GM19193 (cell line): ENCODE data around the gene XXYLT1.

ENCODE experiments used
- POLR2A ChIP-seq: IDR thresholded peaks from 4 replicates; pipeline ENCODE4 v1.6.1; 2011; ENCODE audit not compliant: insufficient read depth, insufficient read length; ENCODE audit errors: extremely low read depth

XXYLT1 gene

GRCh38 chr3:195034101-195034500 is 236.9 kb downstream of the XXYLT1 start:
- TF ChIP-seq POLR2A: no peak

DNA sequence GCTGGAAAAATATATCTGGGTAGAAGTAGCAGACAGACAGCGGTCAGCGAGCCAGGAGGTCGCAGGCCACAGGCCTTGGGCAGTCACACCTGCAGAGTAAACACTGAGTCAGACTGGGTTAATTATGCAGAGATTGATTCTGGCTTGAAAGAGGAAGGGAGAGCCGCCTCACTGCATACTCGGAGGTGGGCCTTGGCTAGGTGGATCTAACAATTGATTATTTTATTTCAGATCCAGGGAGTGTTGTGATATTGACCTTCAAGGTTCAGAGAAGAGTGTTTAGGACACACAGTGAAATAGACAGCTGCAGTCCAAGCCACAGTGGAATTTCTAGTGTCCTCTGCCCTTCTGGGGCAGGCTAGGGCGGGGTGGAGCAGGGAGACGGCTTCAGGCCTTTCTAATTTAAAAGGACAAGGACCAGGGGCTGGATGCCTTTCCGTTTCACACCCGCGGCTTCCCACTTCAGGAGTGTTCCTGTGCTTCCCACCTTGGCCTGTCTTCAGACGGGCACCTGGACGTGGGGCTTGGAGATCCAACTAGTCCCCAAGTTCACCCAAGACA is 237.3 kb downstream of the XXYLT1 start:
- TF ChIP-seq POLR2A: no peak

- TF ChIP-seq POLR2A: no peak
Measured at GRCh38 chr3:195032955-195033354, 238.0 kb downstream of the XXYLT1 start.

- no peak for TF ChIP-seq POLR2A
Measured at GRCh38 chr3:195032106-195032759, 238.7 kb downstream of the XXYLT1 start.

DNA sequence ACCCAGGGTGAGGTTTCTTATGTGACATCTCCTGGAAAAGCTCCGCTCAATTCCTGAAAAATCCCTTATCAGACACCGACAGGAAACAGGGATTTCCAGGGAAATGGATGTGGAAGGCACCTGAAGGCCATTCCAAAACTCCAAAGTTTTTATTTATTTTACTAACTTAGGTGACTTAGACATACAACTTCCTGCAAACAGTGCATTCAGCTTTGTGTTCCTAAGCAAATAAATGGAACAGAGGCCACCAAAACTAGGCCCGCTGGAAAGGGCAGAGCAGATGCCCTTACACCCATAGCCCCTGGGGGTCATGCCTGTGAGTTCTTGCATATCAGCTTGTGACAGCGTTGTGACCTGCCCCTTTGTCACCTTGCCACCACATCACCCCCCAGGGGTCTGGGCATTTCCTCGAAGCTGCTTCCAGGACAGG is 239.4 kb downstream of the XXYLT1 start:
- no peak for TF ChIP-seq POLR2A

DNA sequence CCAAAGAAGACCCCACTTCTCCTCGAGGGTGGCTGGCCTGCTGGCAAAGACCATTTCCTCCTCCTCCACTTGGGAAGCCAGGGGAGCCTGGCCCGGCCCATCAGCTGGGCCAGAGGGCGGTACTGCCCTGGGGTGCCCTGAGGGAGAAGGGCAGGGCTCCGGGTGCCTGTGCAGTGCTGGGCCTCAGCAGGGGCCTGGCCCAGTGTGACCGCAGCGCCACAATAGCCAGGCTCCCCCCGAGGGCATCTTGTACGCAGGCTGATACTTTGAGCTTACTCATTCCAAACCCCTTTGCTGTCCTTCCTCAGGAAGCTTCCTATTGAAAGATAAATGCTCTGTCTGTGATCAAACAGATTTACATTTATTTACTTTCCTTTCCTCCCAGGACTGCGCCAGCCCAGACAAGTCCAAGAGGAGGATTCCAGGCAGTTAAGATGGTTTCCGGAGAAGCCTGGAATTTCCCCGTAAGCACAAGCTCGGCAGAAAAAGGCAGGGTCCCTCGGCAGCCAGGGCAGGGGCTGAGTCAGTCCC is 240.1 kb downstream of the XXYLT1 start:
- no peak for TF ChIP-seq POLR2A

DNA sequence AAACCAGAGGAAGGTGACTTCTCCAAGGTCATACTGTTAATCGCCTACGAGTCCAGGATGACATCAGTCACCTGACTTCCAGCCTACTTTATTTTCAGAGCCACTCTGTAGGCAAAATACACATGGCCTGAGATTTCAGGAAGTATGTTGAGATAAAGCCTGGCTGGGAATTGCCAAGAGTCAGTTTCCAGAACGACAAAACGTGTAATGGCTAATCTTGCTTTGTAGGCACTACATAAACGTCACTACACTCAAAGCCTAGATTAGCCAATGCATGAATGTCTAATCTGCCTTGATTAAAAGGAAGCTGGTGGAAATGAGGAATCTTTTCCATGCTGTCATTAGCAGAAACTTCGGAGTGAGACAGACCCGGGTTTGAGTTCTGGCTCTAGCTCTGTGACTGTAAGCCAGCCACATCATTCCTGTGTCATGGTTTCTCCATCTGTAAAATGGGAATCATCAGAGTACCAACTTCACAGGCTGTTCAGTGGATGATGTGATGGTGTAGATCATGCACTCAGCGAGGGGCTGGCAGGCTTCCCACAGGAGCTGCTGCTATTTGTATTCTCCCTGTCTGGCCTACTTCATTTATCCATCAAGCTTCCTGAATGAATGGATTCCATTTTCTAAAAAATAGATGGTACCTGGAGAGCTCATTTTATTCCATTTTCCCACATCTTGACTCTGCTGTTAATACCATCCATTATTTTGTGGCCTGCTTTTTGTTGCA is 241.9 kb downstream of the XXYLT1 start:
- no peak for TF ChIP-seq POLR2A

DNA sequence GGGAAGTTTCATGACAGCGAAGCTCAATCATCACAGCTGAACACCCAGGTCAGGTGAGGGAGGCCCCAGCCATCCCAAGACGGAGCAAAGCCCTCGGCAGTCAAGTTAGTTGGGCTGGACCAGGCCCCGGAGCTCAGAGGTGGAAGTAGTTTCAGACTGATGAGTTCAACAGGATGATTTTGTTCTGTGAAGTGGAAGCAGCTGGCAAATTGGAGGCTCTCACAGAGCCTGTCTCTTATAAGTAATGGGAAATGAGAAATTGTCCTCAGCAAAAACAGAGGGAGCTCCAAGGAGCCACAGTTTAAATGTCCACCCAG is 245.1 kb downstream of the XXYLT1 start:
- no peak for TF ChIP-seq POLR2A

- TF ChIP-seq POLR2A: no peak
Measured at GRCh38 chr3:195025056-195025883, 245.7 kb downstream of the XXYLT1 start.

- TF ChIP-seq POLR2A: no peak
Measured at GRCh38 chr3:195023989-195024388, 247.0 kb downstream of the XXYLT1 start.

DNA sequence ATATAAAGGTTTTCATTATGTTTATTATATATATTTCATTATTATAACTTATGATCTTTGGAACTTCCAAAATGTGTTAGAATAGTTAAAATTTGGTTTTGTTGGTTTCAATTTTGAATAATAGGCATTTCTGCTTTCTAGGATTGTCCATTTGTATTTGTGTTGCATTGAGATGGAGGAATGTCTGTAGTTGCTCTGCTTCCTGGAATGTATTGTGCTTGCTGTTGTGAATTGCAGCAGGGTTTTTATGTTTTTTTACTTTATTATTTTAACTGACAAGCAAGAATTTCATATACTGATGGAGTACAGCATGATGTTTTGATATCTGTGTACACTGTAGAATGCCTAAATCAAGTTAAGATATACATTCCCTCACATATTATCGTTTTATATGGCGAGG is 247.4 kb downstream of the XXYLT1 start:
- TF ChIP-seq POLR2A: no peak

DNA sequence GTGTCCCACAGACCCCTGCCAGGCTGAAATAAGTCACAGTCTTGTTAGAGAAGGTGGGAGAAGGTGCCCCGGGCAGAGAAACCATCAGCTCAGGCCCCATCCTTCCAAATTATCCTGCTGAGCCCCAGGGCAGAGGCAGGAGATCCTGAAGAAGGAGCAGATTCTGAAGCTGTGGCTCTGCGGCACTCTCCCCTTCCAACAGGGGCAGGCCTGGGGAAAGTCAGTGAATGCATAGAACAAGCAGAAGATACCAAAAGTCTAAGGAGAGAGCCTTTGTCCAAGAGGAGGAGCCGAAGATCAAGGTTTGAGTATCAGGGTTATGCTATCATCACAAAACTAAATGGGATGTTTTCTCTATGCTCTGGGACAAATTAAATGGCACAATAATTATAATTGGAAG is 249.3 kb downstream of the XXYLT1 start:
- no peak for TF ChIP-seq POLR2A

DNA sequence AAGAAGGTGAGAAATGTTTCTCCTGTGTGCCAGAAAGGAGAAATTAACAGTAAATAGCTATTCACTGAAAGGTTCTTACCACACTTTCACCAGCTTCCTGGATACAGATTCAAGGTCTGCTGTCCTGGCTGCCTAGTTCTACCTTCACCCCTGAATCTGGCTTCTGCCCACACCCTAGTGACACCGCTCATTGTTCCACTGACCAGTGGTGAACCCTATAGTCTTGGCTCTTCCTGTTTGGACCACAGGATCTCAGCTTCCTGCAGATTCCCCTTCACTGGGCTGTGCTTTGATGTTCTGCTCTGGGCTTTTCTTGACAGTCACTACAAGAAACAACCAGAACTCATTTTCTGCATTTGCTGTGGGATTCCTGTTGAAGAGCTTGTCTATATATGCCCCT is 250.0 kb downstream of the XXYLT1 start:
- no peak for TF ChIP-seq POLR2A

DNA sequence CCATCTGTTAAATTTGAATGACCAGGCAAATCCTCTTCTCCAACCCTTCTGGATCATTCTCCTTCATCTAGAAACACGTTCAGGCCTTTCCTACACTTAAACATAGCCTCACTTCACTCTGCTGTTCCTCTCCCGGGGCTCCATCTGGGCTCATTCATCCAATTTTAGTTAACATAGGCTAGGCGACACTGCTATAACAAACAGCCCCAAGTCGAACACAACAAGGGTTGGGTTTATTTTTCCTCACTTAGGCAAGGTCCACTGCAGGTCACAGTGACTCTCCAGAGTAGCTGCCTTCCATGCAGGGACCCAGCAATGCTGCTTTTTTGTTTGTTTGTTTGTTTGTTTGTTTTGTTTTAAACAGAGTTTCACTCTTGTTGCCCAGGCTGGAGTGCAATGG is 250.8 kb downstream of the XXYLT1 start:
- TF ChIP-seq POLR2A: no peak

- no peak for TF ChIP-seq POLR2A
Measured at GRCh38 chr3:195019335-195019734, 251.6 kb downstream of the XXYLT1 start.
